Activated CD4-positive, CD25-positive, alpha-beta regulatory T cell treated with anti-CD3 and anti-CD28 coated beads, Interleukin-2, amount 50 U/mL, for 72 hours (primary cell): ENCODE results near the gene LYSMD1.

ENCODE experiments used
- DNase-seq: peaks from one replicate; pipeline ENCODE4 v3.0.0; 2021

LYSMD1 gene

GRCh38 chr1:151175041-151175741 lies 9.5 kb upstream of the LYSMD1 start:
- no peak for DNase-seq

GRCh38 chr1:151171190-151171589 lies 5.5 kb upstream of the LYSMD1 start:
- DNase-seq = no peak

DNA sequence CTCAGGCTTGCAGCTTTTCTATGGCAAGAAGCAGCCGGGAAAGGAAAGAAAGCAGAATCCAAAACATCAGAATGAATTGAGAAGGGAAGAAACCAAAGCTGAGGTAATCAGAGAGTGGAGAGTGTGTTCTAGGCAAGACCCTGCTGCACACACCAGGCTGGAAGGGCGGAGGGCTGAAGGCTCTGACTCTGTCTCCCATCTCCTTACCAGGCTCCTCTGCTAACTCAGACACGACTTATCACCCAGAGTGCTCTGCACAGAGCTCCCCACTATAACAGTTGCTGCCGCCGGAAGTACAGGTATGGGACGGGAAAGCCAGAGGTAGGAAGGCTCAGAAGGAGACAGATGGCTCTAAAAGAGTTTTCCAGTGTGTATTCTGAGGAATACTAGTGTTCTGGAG lies 1.4 kb upstream of the LYSMD1 start:
- no peak for DNase-seq

- DNase-seq = no peak
These were observed 829 bp upstream of the LYSMD1 start for GRCh38 chr1:151166505-151166956.

DNA sequence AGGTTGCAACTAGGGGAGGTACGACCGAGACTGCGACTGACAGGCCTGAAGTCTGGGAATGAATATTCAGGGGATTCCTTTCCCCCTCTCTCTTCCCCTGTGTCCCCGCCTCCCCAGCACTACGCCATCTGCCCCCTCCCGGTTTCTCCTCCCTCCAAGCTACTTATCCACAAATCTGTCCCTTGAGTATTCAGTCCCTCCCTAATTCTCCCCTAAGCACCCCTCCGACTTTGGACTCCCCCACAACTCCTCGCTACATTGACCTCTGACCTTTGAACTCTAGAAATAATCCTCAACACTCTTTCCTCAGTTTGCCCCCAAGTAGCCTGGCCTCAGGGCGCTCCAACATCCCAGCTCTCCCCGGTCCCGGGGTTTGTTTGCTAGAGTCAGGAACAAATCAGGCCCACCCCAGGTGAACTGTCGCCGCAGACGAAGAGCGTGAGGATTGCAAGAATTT lies 393 bp downstream of the LYSMD1 start:
- no peak for DNase-seq

- no peak for DNase-seq
These were observed 896 bp downstream of the LYSMD1 start for GRCh38 chr1:151164732-151165280.

DNA sequence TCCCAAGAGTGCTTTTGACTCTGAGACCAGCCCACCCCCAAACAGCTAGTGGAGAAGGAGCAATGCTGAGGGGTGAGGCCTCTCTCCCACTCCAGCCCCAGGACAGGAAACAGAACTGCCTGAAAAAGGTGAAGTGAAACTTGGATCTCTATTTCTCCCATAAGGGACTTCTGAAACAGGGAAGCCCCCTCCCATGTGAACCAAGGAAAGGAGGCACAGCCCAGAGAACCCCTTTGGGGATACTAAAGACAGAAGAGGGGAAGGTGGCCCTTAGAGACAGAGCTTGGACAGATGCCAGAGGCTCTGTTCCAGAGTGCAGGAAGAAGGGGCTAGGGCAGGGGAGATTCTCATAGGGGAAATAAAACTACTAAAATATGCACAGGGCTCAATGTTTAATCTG lies 6.3 kb downstream of the LYSMD1 start:
- no peak for DNase-seq

DNA sequence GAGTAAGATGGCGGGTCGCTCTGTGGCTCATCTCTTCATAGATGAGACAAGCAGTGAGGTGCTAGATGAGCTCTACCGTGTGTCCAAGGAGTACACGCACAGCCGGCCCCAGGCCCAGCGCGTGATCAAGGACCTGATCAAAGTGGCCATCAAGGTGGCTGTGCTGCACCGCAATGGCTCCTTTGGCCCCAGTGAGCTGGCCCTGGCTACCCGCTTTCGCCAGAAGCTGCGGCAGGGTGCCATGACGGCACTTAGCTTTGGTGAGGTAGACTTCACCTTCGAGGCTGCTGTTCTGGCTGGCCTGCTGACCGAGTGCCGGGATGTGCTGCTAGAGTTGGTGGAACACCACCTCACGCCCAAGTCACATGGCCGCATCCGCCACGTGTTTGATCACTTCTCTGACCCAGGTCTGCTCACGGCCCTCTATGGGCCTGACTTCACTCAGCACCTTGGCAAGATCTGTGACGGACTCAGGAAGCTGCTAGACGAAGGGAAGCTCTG lies 6.9 kb downstream of the LYSMD1 start:
- no peak for DNase-seq

DNA sequence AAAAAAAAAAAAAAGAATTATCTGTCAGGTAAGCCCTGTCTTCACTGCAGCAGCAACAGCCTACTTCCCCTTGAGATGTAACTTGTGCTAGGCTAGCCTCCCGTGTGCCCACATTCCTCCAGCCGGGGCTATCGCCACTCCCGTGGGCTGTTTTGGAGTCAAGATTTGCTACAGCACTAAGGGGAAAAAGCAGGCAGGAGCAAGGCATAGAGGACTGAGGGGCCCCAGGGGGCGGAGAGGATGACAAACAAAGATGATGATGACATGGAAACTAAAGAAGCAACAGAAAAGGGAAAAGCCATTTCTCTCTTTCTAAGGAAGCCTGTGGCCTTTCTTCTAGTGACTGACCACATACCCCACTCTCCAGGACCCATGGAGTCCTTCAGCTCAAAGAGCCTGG lies 7.4 kb downstream of the LYSMD1 start:
- DNase-seq = no peak

DNA sequence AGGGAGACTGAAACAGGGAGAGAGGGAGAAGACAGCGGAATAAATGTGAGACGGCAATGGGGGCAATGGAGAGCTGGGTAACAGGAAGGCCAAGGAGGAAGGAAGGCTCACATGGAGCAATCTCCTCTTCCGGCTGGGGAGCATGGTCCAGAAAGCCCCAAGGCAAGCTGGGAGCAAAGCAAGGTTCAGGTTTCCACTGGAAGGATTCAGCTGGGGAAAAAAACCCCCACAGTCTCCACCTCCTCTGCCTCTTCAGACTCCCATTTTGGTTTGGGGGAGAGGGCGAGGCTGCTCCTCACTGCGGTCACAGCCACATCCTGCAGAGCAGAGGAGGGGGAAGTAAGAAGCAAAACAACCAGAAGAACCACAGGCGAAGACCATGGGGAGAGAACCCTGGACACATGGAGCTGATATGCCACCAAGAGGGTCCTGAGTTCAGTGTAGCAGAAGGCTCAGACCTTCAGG lies 8.6 kb downstream of the LYSMD1 start:
- DNase-seq = peak; percentile 54

DNA sequence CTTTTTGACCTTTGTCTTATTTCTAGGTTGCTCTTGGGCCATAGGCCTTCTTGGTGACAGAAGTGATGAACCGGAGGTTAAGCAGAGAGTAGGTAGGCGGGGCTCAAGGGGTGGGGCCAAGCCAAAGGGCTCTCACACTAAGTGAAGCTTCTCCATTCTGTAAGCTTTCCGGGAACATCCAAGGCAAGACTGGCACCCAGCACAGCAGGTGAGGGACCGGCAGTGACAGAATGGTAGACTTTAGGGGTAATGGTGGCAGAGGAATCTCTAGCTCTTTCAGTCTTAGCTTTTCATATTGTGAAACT lies 9.2 kb downstream of the LYSMD1 start, which contains the start of gene TNFAIP8L2:
TNFAIP8L2 (plus strand) TSS at position 135 of the 305 bp plus-strand sequence. CDS start 2,049 bp downstream, outside the sequence.
- DNase-seq = peak; percentile 77

- no peak for DNase-seq
These were observed 18.0 kb downstream of the LYSMD1 start for GRCh38 chr1:151147665-151148064.

DNA sequence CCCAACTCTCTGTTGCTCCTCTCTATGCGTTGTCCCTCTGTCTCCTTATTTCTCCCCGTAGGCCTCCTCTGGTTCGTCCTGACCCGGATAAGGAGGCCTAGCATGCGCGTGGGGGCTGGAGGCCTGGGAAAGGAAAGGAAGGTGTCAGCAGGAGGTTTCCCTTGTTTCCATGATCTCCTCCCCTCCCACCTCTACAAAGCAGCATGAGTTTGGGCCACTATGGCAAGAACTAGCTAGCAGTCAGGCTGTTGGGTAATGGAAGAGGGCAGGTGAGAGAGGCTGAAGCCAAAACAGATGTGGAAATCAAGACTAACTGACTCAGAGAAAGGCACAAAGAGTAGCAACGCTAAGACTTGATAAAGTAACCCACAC lies 18.6 kb downstream of the LYSMD1 start:
- no peak for DNase-seq

- peak; percentile 86 for DNase-seq
These were observed 19.1 kb downstream of the LYSMD1 start, which contains the start of gene SEMA6C for GRCh38 chr1:151146412-151147131. SEMA6C (minus strand) TSS chr1:151146631; CDS start chr1:151142621, 4,010 bp downstream.

DNA sequence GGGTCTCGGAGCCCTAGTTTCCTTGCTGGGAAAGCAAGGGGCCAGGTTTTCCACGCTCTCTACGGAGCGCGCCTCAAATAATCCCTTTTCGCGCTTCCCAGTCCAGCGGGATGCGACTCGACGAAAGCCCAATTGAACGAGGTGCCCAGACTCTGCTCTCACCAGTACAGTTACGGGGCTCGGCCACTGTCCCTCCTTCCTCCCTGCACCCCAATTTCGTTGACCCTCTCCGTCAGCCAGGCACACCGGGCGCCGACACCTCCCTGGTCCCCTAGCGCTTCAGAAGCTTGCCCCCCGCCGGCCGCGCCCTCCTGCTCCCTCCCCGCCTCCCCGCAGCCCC lies 19.7 kb downstream of the LYSMD1 start:
- no peak for DNase-seq

DNA sequence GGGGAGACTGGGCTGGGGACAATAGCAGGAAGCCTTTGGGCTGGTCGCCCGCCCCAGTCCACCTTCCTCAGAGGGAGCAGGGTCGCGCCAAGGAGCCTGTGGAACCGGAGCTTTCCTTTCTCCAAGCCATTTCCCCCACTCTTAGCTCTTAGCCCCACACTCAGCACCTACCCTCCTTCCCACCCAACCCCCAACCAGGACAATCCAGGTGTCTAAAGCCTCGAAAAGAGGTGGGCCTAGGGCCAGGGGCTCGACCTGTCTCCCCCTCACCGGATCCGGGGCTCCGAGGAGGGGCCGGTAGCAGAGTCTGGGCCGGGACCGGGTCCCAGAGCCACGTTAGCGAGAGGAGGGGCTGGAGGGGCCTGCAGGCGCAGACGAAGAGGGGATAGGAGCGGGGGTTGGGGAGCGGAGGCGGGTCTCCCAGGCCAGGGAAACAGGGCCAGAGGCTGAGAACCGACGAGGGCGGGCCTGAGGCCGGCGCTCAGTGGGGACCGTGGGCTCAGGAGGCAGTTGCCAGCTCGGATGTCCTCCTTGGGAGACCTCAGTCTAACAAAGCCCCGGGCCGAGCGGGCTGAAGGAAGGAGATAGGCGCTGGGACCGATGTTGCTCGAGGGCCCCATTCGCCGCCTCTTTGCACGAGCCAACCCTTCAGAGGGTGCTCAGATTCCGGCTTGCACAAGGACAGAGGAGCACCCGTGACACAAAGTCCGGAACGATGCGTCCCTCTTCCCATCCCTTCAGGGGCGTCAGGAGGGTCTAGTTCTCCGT lies 20.2 kb downstream of the LYSMD1 start:
- DNase-seq = no peak

- DNase-seq = no peak
These were observed 21.0 kb downstream of the LYSMD1 start for GRCh38 chr1:151144474-151145303.

DNA sequence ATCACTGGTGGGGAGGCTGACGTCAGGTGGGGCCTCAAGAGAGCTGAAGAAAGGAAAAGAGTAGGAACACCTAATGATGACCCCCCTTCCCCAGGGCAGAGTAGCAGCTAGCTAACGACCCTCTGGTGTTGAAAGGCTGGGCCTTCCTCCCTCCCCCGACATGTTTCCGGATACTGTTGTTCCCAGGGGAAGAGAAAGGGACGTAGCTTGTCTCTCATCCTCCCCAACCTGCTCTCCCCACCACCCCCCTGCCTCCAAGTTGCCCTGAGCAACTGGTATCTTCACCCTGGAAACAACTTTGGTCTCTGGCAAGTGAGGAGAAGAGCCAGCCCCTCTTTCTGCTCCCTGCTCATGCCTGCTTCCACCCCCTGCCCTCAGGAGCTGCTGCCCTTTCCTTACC lies 21.7 kb downstream of the LYSMD1 start:
- DNase-seq = no peak

DNA sequence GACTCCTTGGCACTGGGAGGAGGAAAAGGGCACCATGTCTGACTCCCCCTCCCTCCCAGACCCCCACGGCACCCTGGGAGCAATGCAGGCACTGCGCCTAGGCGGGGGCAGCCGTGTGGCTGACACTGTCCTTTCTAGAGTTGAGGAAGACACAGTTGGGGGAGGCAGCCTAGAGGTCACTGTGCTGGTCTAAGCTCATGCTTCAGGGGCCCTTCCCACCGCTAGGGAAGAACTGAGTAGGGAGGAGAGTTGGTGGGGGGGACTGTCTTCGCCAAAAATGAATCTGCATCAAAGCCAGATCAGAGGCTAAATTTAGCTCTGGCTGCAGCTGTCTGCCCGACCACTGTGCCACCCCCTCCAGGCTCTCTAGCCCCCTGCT lies 22.7 kb downstream of the LYSMD1 start:
- DNase-seq = no peak

GRCh38 chr1:151142411-151143056 lies 23.2 kb downstream of the LYSMD1 start:
- DNase-seq = no peak

- DNase-seq = peak; percentile 6
These were observed 27.9 kb downstream of the LYSMD1 start for GRCh38 chr1:151137789-151138188.
